A549 (cell line): ENCODE data around the gene KRTAP1-4.

Experiments
- CEBPB ChIP-seq, 2 experiments: fragments of >200 bp in 1 of 2; sonication (Bioruptor Twin) in 1 of 2; formaldehyde crosslinking in 1 of 2; IDR thresholded peaks; 2 replicates each; pipeline ENCODE4 v1.6.1; 2012 to 2016
- HOXB13 ChIP-seq: fragments of 250-450 bp; sonication (Bioruptor Pico); IDR thresholded peaks from 2 replicates; pipeline ENCODE4 v1.5.0; 2020; ENCODE audit warnings: low read depth, mild to moderate bottlenecking, moderate library complexity
- JUN ChIP-seq, 2 experiments: fragments of >200 bp; sonication (Bioruptor Twin); formaldehyde crosslinking; IDR thresholded peaks; 2 replicates in 1 of 2; 3 replicates in 1 of 2; pipeline ENCODE4 v1.6.1; 2016 to 2017
- POLR2A ChIP-seq: IDR thresholded peaks from 2 replicates; pipeline ENCODE4 v1.6.1; 2012; ENCODE audit warnings: mild to moderate bottlenecking, low read length
- SMC3 ChIP-seq: fragments of >200 bp; sonication (Bioruptor Twin); formaldehyde crosslinking; IDR thresholded peaks from 3 replicates; pipeline ENCODE4 v1.6.1; 2018; ENCODE audit warnings: inconsistent platforms
- TF ChIP-seq, protein P1 (sequence below): fragments of >200 bp; sonication (Bioruptor Twin); formaldehyde crosslinking; IDR thresholded peaks from 3 replicates; pipeline ENCODE4 v1.5.1; 2016
- TF ChIP-seq, protein P2 (sequence below): fragments of 200-600 bp; sonication (generic); IDR thresholded peaks from 2 replicates; pipeline ENCODE4 v1.6.1; 2016; ENCODE audit warnings: antibody characterized with exemption, mild to moderate bottlenecking, moderate library complexity
- TF ChIP-seq, protein P3 (sequence below): IDR thresholded peaks from 2 replicates; pipeline ENCODE4 v1.6.1; 2012
- TF ChIP-seq, protein P4 (sequence below): IDR thresholded peaks from 2 replicates; pipeline ENCODE4 v1.6.1; 2012; ENCODE audit warnings: low read depth, borderline replicate concordance

DNA sequence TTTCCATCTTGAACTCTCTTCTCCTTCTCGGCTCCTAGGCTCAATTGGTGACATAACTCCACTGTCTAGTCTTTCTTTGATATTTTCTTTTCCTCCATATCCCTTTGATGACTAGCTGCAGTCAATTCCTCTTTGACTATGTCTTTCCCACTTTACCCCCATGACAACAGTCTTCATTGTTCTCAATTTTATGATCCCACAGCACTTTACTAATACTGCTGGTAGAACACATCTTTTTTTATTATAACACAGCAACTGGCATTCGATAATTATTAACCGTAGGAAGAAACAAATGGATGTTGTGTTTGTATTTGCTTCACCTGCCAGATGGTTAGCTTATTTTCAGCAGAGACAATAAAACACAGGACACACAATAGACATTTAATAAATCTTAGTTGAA is 37.3 kb downstream of the KRTAP1-4 start:
- TF ChIP-seq HOXB13 (CRISPR knock-in tag) (no peak), POLR2A (no peak), CEBPB (IDR thresholded peaks at IDR 0.05) (no peak), SMC3 (no peak), JUN (IDR thresholded peaks at IDR 0.05) (no peak)
- TF ChIP-seq, protein P1, sequence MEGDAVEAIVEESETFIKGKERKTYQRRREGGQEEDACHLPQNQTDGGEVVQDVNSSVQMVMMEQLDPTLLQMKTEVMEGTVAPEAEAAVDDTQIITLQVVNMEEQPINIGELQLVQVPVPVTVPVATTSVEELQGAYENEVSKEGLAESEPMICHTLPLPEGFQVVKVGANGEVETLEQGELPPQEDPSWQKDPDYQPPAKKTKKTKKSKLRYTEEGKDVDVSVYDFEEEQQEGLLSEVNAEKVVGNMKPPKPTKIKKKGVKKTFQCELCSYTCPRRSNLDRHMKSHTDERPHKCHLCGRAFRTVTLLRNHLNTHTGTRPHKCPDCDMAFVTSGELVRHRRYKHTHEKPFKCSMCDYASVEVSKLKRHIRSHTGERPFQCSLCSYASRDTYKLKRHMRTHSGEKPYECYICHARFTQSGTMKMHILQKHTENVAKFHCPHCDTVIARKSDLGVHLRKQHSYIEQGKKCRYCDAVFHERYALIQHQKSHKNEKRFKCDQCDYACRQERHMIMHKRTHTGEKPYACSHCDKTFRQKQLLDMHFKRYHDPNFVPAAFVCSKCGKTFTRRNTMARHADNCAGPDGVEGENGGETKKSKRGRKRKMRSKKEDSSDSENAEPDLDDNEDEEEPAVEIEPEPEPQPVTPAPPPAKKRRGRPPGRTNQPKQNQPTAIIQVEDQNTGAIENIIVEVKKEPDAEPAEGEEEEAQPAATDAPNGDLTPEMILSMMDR, result no peak
- TF ChIP-seq, protein P2, sequence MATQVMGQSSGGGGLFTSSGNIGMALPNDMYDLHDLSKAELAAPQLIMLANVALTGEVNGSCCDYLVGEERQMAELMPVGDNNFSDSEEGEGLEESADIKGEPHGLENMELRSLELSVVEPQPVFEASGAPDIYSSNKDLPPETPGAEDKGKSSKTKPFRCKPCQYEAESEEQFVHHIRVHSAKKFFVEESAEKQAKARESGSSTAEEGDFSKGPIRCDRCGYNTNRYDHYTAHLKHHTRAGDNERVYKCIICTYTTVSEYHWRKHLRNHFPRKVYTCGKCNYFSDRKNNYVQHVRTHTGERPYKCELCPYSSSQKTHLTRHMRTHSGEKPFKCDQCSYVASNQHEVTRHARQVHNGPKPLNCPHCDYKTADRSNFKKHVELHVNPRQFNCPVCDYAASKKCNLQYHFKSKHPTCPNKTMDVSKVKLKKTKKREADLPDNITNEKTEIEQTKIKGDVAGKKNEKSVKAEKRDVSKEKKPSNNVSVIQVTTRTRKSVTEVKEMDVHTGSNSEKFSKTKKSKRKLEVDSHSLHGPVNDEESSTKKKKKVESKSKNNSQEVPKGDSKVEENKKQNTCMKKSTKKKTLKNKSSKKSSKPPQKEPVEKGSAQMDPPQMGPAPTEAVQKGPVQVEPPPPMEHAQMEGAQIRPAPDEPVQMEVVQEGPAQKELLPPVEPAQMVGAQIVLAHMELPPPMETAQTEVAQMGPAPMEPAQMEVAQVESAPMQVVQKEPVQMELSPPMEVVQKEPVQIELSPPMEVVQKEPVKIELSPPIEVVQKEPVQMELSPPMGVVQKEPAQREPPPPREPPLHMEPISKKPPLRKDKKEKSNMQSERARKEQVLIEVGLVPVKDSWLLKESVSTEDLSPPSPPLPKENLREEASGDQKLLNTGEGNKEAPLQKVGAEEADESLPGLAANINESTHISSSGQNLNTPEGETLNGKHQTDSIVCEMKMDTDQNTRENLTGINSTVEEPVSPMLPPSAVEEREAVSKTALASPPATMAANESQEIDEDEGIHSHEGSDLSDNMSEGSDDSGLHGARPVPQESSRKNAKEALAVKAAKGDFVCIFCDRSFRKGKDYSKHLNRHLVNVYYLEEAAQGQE, result no peak
- TF ChIP-seq, protein P3, sequence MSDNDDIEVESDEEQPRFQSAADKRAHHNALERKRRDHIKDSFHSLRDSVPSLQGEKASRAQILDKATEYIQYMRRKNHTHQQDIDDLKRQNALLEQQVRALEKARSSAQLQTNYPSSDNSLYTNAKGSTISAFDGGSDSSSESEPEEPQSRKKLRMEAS, result no peak
- TF ChIP-seq, protein P4, sequence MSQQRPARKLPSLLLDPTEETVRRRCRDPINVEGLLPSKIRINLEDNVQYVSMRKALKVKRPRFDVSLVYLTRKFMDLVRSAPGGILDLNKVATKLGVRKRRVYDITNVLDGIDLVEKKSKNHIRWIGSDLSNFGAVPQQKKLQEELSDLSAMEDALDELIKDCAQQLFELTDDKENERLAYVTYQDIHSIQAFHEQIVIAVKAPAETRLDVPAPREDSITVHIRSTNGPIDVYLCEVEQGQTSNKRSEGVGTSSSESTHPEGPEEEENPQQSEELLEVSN, result no peak
